Neuron (in vitro differentiated cells): ENCODE measurements around the gene LAD1.

ENCODE experiments used
- H2AFZ ChIP-seq: one replicate; pipeline ENCODE4 v1.6.1; 2013; ENCODE audit warnings: low read depth, mild to moderate bottlenecking, inconsistent platforms, low read length, moderate library complexity
- H3K27me3 ChIP-seq: one replicate; pipeline ENCODE4 v1.6.1; 2013; ENCODE audit warnings: low read length; ENCODE audit not compliant: insufficient read depth
- H3K36me3 ChIP-seq: one replicate; pipeline ENCODE4 v1.6.1; 2013; ENCODE audit warnings: low read length; ENCODE audit not compliant: insufficient read depth
- H3K4me1 ChIP-seq: one replicate; pipeline ENCODE4 v1.6.1; 2013; ENCODE audit warnings: low read length; ENCODE audit not compliant: insufficient read depth
- H3K4me3 ChIP-seq: 2 replicates; pipeline ENCODE4 v1.5.1; 2013; ENCODE audit warnings: mild to moderate bottlenecking, low read length, moderate library complexity
- H3K9me3 ChIP-seq: one replicate; pipeline ENCODE4 v1.6.1; 2013; ENCODE audit warnings: low read length

Gene LAD1

DNA sequence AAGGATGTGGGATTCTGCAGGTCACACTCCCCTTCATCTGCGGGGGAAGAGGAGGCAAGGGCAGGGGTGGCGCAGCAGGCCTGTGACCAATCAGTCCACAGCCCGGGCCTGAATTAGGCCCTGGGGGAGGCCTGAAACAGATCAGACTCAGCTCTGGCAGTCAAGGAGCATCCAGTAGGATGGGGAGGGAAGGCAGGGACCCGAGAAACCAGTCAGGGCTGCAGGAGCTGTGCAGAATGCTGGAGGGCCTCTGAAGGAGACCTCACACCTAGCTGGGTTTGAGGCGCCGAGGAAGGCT lies 34.4 kb downstream of the LAD1 start:
- no peak overlapping the region for H3K4me3 ChIP-seq
- no peak overlapping the region for H2AFZ ChIP-seq
- no peaks in the 10 kb centered on the region for H3K4me1 ChIP-seq
- no peaks in the 10 kb centered on the region for H3K9me3 ChIP-seq
- no peaks in the 10 kb centered on the region for H3K36me3 ChIP-seq
- peaks cover 7% of the 10 kb centered on the region for H3K27me3 ChIP-seq

DNA sequence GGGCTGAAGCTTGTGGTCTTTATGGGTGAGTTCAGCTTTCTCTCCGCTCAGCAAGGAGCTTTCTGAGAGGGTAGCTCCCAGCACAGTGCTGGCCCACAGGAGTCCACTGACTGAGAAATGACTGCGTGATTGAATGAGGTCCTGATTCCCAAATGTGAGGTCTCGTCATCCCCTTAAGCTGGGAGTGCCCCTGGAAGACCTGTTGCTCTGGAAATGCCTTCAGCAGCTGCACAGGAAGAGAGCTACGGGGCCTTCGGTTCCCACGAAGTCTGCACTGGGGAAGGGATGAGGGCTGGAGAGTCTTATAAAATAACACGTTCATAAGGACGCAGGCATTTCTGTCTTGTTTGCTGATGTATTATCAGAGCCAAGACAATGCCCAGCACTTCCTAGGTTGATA lies 35.7 kb downstream of the LAD1 start:
- no peak overlapping the region for H2AFZ ChIP-seq
- no peaks in the 10 kb centered on the region for H3K4me1 ChIP-seq
- no peak overlapping the region for H3K4me3 ChIP-seq
- no peaks in the 10 kb centered on the region for H3K27me3 ChIP-seq
- H3K9me3 ChIP-seq, result no peaks in the 10 kb centered on the region
- no peaks in the 10 kb centered on the region for H3K36me3 ChIP-seq

DNA sequence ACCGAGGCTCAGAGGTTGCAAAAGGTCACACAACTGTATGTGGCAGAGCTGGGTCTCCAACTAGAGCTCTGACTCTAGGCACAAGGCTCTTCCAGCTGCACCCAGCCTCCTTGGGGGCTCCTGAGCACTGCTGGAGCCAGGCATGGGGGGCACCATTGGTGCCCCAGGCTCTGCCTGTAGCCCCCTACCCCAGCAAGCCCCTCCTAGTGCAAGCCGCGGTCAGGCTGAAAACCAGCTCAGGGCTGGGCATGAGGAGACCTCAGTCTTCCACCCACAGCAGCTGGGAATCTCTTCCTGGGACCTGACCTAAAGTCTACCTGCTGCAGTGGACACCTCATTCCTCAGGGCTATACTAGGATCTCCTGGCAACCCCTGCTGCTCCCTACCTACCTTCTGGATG lies 36.2 kb downstream of the LAD1 start:
- Histone ChIP-seq H3K4me3 (no peak overlapping the region), H3K9me3 (no peaks in the 10 kb centered on the region), H3K36me3 (no peaks in the 10 kb centered on the region), H3K27me3 (no peaks in the 10 kb centered on the region), H3K4me1 (no peaks in the 10 kb centered on the region), H2AFZ (no peak overlapping the region)

DNA sequence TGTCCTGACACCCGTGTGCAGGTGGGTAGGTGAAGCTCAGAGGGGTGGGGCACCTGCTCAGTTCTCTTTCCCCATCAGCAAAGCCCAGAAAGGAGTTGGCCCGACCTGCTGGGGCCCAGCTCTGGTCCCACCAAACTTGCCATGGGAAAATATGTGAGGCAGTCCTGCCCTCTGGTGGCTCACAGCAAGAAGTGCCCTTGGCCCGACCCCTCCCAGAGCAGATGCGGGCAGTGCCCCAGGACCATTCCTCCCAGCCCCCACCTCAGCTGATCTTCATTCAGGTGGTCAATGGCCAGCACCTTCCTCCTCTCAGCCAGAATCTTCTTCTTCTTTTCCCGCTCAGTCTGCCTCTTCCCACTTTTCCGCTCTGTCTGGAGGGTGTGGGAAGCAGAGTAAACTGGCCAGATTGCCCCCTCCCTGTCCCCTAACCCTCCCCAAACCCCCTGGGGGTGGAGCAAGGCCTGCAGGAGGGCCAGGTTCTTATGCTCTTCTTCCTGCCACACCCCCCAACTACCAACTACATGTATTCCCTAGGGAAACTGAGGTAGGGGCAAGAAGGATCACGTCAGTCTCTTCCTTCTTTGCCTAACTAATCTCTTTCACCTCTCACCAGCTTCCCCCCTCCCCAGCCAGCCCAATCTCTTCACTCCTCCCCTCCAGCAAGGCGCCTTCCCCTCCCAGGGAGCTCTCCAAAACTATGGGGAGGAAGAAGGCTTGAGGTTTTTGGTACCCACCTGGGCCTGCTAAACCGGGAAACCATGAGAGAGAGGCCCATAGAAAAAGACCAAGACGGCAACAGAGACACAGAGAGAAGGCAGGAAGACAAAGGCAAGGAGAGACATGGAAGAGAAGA lies 37.2 kb downstream of the LAD1 start:
- Histone ChIP-seq H3K27me3 (no peaks in the 10 kb centered on the region), H3K4me1 (no peaks in the 10 kb centered on the region), H3K36me3 (no peaks in the 10 kb centered on the region), H2AFZ (no peak overlapping the region), H3K9me3 (no peaks in the 10 kb centered on the region), H3K4me3 (no peak overlapping the region)

DNA sequence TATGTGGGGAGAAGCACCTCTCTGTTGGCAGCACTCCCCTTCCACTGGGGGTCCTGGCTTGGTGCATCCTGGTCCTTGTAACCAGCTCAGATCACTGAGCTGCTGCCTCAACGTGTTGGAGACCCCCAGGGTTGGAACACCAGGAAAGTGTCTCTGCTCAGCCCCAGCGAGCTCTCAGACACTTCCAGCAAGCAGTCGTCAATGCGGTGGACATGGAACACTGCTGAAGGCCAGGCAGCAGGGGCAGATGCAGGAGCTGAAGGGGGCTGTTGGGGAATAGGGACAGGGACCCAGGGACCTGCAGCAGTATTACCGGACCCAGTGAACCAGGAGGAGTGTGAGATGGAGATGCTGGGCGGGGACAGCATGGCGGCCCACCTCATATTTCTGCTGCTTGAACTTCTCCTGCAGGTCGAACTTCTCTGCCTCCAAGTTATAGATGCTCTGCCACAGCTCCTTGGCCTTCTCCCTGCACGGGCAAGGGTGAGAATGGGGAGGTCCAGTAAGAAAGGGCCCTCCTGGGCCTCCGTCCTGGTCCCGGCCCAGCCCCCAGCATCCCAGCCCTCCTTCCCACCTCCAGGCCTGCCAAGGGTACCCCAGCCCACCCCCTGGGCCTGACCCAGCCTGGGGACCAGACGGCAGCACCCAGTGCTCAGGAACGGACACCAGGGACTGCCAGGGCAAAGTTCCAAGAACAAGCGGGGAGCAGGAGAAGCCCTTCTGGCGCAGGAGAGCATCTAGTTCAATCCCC lies 38.0 kb downstream of the LAD1 start:
- Histone ChIP-seq H3K4me3 (no peak overlapping the region), H3K27me3 (no peaks in the 10 kb centered on the region), H2AFZ (no peak overlapping the region)

DNA sequence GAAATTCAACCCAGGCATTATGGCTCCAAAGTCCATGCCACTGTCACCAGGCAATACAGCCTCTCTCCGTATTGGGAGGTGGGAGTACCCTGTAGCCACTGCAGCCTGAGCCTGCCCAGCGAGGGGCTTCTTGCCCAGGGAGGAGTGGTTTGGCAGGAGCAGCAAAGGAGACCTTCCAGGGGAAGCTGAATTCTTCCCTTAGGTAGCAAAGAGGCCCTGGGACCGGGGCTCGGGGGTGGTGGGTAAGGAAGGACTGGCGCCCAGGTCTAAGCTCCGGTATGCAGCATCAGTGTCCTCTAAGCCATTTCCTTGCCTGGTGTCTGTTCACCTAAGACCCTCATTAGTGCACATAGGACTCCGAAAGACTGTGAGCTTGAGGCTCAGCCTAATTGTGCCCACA lies 38.6 kb downstream of the LAD1 start:
- no peaks in the 10 kb centered on the region for H3K4me1 ChIP-seq
- H3K9me3 ChIP-seq, result no peaks in the 10 kb centered on the region
- no peak overlapping the region for H2AFZ ChIP-seq
- no peak overlapping the region for H3K4me3 ChIP-seq
- no peaks in the 10 kb centered on the region for H3K27me3 ChIP-seq
- no peaks in the 10 kb centered on the region for H3K36me3 ChIP-seq

More for the DNA sequence above, 38.0 kb downstream of the LAD1 start:
- no peaks in the 10 kb centered on the region for H3K36me3 ChIP-seq
- no peaks in the 10 kb centered on the region for H3K9me3 ChIP-seq
- H3K4me1 ChIP-seq, result no peaks in the 10 kb centered on the region

DNA sequence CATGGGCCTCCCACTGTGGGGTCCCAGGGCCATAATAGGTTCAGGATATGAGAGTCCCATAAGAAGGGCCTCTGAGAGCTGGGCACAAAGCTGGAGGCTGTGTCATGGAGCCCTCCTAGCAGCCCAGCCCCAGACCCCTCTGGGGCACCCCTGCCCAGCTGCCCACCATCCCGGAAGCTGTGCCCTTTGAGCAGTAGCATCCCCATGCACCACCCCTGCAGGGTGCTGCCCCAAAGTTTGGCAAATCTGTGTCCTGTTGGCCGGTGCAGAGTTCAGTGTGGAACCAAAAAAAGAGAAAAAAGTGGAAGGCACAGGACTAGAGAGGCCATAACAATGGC lies 39.3 kb downstream of the LAD1 start:
- H3K9me3 ChIP-seq, result no peaks in the 10 kb centered on the region
- H3K4me3 ChIP-seq, result no peak overlapping the region
- H3K4me1 ChIP-seq, result no peaks in the 10 kb centered on the region
- no peak overlapping the region for H2AFZ ChIP-seq
- H3K27me3 ChIP-seq, result no peaks in the 10 kb centered on the region
- no peaks in the 10 kb centered on the region for H3K36me3 ChIP-seq

DNA sequence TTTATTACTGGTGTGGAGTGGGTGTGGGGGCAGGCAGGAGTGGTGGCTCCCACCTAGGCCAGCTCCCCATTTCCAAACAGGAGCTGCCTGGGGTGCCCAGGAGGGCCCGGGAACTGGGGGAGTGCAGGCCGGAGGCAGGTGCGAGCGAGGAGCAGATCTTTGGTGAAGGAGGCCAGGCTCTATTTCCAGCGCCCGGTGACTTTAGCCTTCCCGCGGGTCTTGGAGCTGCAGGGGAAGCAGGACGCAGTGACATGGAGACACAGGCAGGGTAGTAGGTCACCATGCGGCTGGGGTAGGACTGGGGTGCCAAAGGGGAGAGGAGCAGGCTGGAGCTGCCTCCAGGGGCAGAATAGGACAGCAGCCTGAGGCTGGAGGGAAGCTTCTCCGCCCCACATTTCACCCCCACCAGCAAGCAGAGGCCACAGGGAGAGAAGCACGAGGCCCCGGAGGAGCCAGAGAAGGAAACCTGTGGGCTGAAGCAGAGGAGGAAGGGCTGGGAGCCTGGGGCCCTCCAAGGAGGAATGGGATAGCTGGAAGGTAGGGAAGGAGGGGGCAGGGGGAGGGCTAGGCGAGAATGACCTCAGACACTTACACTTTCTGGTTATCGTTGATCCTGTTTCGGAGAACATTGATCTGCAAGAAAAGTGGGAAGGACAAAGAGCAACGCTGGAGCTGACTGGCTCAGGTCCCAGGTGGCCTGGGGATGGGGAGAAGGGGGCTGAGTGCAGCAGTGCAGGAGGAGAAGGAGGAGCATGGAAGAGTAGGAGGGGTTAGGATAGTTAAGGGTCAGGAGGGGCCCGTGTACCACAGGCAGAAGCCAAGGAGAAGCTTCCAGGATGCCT lies 39.9 kb downstream of the LAD1 start:
- no peak overlapping the region for H3K4me3 ChIP-seq
- H3K27me3 ChIP-seq, result no peaks in the 10 kb centered on the region
- H3K36me3 ChIP-seq, result no peaks in the 10 kb centered on the region
- no peaks in the 10 kb centered on the region for H3K9me3 ChIP-seq
- H3K4me1 ChIP-seq, result no peaks in the 10 kb centered on the region
- no peak overlapping the region for H2AFZ ChIP-seq

DNA sequence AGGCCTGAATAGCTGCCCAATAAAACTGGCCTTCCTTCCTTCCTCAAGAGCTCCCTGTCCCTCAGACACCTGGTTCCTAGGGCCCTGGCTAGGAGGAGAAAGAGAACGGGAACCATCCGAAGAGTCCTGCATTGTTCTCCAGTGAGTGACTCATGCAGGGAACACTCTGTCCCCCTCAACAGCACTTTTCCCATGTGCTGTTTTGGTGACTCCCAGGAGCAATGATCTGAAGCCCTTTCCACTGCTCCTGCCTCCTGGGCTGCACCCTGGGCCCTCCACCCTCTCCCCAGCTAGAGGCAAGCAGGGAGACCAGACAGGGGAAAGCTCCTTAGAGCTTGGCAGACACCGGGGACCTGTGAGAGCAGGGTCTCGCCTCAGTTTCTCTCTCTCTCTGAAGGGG lies 40.5 kb downstream of the LAD1 start:
- no peaks in the 10 kb centered on the region for H3K27me3 ChIP-seq

DNA sequence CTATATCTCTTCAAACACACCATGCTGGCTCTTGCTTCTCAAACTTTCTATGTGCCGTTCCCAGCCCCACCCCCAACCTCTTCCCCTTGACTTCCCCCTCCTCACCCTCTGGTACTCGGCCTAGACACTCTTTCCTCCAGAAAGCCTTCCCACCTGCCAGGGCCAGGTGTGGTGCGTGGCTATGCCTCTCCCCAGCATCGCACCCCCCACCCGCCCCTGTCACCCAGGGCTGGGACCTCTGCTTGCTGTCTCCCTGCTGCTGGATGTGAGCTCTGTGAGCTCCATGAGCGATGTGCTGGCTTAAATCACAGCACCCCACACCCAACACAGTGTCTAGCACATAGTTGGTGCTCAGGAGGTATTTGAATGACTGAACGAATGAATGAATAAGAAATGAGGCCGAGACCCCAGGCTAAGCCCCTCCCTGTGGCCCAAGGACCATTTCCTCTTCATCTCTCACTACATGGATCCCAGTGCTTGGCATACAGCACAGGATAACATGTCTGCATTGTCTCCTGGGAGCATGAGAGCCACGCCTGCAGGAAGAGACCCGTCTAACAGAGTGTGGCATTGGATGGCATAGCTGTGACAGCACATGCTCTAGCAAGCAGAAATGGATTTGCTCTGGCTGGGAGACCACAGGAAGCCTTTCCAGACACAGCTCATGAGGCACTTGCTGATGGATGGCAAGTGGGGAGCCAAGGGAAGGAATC lies 41.3 kb downstream of the LAD1 start:
- no peak overlapping the region for H2AFZ ChIP-seq
- no peaks in the 10 kb centered on the region for H3K4me1 ChIP-seq
- no peak overlapping the region for H3K4me3 ChIP-seq
- H3K9me3 ChIP-seq, result no peaks in the 10 kb centered on the region
- H3K27me3 ChIP-seq, result no peaks in the 10 kb centered on the region
- H3K36me3 ChIP-seq, result no peaks in the 10 kb centered on the region

More for the DNA sequence above, 40.5 kb downstream of the LAD1 start:
- H3K4me1 ChIP-seq, result no peaks in the 10 kb centered on the region
- H2AFZ ChIP-seq, result no peak overlapping the region
- H3K9me3 ChIP-seq, result no peaks in the 10 kb centered on the region
- H3K36me3 ChIP-seq, result no peaks in the 10 kb centered on the region
- no peak overlapping the region for H3K4me3 ChIP-seq

DNA sequence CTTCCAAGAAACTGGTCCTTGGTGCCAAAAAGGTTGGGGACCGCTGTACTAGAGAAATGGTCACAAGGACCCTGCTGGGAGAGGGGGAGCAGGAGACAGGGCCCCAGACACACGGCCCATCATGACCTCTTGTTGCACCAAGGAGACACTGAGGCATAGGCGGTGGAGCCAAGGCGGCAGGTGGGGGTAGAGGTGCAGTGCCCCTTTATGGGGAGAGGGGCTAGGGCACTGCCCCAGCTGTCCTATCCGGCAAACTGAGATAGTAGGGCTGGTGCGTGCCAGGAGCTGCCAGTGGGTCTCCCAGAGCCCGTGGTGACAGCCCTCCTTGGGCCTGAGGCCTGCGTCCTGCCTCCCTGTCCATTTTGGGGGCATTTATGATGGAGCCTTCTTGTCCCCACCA lies 41.9 kb downstream of the LAD1 start:
- Histone ChIP-seq H2AFZ (no peak overlapping the region), H3K27me3 (no peaks in the 10 kb centered on the region), H3K4me3 (no peak overlapping the region), H3K9me3 (no peaks in the 10 kb centered on the region), H3K4me1 (no peaks in the 10 kb centered on the region), H3K36me3 (no peaks in the 10 kb centered on the region)

DNA sequence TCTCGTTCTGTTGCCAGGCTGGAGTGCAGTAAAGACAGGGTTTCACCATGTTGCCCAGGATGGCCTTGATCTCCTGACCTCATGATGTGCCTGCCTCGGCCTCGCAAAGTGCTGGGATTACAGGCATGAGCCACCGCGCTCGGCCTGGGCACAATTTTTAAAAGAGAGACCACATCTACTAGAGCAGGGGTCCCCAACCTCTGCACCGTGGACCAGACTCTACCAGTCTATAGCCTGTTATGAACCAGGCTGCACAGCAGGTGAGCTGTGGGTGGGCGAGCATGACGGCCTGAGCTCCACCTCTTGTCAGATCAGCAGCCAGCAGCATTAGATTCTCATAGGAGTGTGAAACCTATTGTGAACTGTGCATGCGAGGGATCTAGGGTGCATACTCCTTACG lies 42.4 kb downstream of the LAD1 start:
- Histone ChIP-seq H3K4me1 (no peaks in the 10 kb centered on the region), H2AFZ (no peak overlapping the region), H3K27me3 (no peaks in the 10 kb centered on the region), H3K4me3 (no peak overlapping the region), H3K9me3 (no peaks in the 10 kb centered on the region), H3K36me3 (no peaks in the 10 kb centered on the region)

DNA sequence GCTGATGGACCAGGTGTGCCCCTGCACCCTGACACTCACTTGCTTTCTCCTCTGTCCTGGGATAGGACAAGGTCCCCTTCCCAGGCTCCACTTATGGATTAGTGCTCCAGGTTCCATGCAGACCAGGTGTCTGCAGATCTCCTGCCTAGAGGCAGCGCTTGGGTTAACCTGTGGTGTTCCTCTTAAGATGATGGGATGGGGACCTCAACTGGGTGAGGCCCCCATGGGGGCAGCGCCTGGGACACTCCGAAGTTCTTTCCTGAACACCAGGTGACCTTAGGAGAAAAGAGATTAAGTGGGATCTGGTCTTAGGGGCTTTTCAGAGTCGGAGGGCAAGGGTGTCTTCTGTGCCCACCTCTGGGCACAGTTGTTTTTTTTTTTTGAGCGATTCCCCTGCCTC lies 42.9 kb downstream of the LAD1 start:
- Histone ChIP-seq H3K36me3 (no peaks in the 10 kb centered on the region), H3K27me3 (no peaks in the 10 kb centered on the region), H3K4me1 (no peaks in the 10 kb centered on the region), H3K9me3 (no peaks in the 10 kb centered on the region), H2AFZ (no peak overlapping the region), H3K4me3 (no peak overlapping the region)
